GM12878 (cell line): ENCODE data around the gene DGKB. TPM values are rescaled to one million over a fixed set of nuclear protein-coding genes. Genes with fewer than 3 reads are reported as not detected.

ENCODE experiments used
- BMI1 ChIP-seq: fragments of 450-650 bp; IDR thresholded peaks from 2 replicates; pipeline ENCODE4 v1.6.1; 2016; ENCODE audit warnings: mild to moderate bottlenecking, moderate library complexity, borderline replicate concordance
- BRCA1 ChIP-seq: IDR thresholded peaks from 2 replicates; pipeline ENCODE4 v1.6.1; 2011; ENCODE audit warnings: low read depth, low read length, improper control_type of control experiment
- CTCF ChIP-seq, 3 experiments: IDR thresholded peaks in 2 of 3; conservative IDR thresholded peaks in 1 of 3; 2 replicates each; pipeline ENCODE4 v1.5.1; 2011; ENCODE audit warnings: low read depth in 3 of 3, low read length in 3 of 3, mild to moderate bottlenecking in 3 of 3, control low read depth in 2 of 3, moderate library complexity in 2 of 3, inconsistent platforms in 1 of 3, mixed read lengths in 1 of 3; ENCODE audit not compliant: control insufficient read depth in 2 of 3, insufficient read depth in 1 of 3; ENCODE audit errors: extremely low read depth in 1 of 3
- E2F8 ChIP-seq: fragments of 450-650 bp; IDR thresholded peaks from 2 replicates; pipeline ENCODE4 v1.6.1; 2018; ENCODE audit warnings: mild to moderate bottlenecking, low read depth, moderate library complexity; ENCODE audit not compliant: partially characterized antibody
- EED ChIP-seq: sonication (generic); IDR thresholded peaks from 2 replicates; pipeline ENCODE4 v1.6.1; 2016; ENCODE audit warnings: antibody characterized with exemption, low read depth
- IKZF2 ChIP-seq, 2 experiments: fragments of 450-650 bp; IDR thresholded peaks; 2 replicates each; pipeline ENCODE4 v1.6.1; 2017; ENCODE audit warnings: mild to moderate bottlenecking in 2 of 2, moderate library complexity in 2 of 2
- NBN ChIP-seq: fragments of 450-650 bp; IDR thresholded peaks from 2 replicates; pipeline ENCODE4 v1.6.1; 2016
- PRDM15 ChIP-seq: fragments of 450-650 bp; formaldehyde crosslinking; IDR thresholded peaks from 2 replicates; pipeline ENCODE4 v1.4.0; 2020; ENCODE audit warnings: mild to moderate bottlenecking, moderate library complexity
- RFX5 ChIP-seq: IDR thresholded peaks from 2 replicates; pipeline ENCODE4 v1.6.1; 2011; ENCODE audit warnings: low read depth, low read length, improper control_type of control experiment
- SKIL ChIP-seq: fragments of 450-650 bp; IDR thresholded peaks from 2 replicates; pipeline ENCODE4 v1.6.1; 2017; ENCODE audit warnings: mild to moderate bottlenecking, low read depth, inconsistent platforms; ENCODE audit not compliant: poor library complexity, severe bottlenecking
- polyA plus RNA-seq, 11 experiments: library from polyadenylated mRNA; depleted of rRNA in 4 of 11; unstranded in 6 of 11; stranded (reverse) in 5 of 11; fragments of >200 nt; fragmentation: Nextera tagmentation in 4 of 11; fragmentation: Illumina TruSeq in 1 of 11; extraction: Ambion mirVana in 4 of 11; extraction: Trizol in 1 of 11; gene quantifications; 1 replicate in 1 of 11; 2 replicates in 10 of 11; pipeline versions ENCODE4 v1.2.1 to v1.2.3, GENCODE V29; 2011 to 2016; ENCODE audit warnings: inconsistent platforms in 2 of 11, missing spikeins in 2 of 11, low read depth in 1 of 11
- total RNA-seq, 4 experiments: library from RNA; depleted of rRNA in 3 of 4; stranded (reverse); fragments of >200 nt in 3 of 4; fragmentation: Illumina TruSeq in 1 of 4; extraction: Trizol in 1 of 4; gene quantifications; 2 replicates each; pipeline versions ENCODE4 v1.2.1 to v1.2.3, GENCODE V29; 2013 to 2021
- TF ChIP-seq, protein P1 (sequence below): IDR thresholded peaks from 2 replicates; pipeline ENCODE4 v1.6.1; 2011; ENCODE audit warnings: borderline replicate concordance, low read depth, mild to moderate bottlenecking, moderate library complexity, mixed read lengths, low read length; ENCODE audit not compliant: insufficient read depth; ENCODE audit errors: extremely low read length

DGKB gene
- total and polyA plus RNA-seq, 10 of the 15 experiments (the other 5 are each of a cell fraction or from before 2014, with no cell fraction given) = 0.02 to 0.10 (median 0.04) TPM; not detected in 6

GRCh38 chr7:14854471-14854870 lies 48.1 kb downstream of the DGKB start (continued):
- TF ChIP-seq BRCA1 = no peak
- no peak for TF ChIP-seq IKZF2 (IDR thresholded peaks at IDR 0.05)
- no peak for TF ChIP-seq EED
- TF ChIP-seq PRDM15 (CRISPR knock-in tag) = no peak
- no peak for TF ChIP-seq RFX5
- TF ChIP-seq CTCF (IDR thresholded peaks at IDR 0.05 in 2 of 3, conservative IDR thresholded peaks at IDR 0.05 in 1 of 3; ENCODE audit: control insufficient read depth in 2 of 3, extremely low read depth in 1 of 3, insufficient read depth in 1 of 3, low read depth in 3 of 3, low read length in 3 of 3) = no peak
- TF ChIP-seq E2F8 = no peak
- TF ChIP-seq BMI1 = no peak
- TF ChIP-seq, protein P1, sequence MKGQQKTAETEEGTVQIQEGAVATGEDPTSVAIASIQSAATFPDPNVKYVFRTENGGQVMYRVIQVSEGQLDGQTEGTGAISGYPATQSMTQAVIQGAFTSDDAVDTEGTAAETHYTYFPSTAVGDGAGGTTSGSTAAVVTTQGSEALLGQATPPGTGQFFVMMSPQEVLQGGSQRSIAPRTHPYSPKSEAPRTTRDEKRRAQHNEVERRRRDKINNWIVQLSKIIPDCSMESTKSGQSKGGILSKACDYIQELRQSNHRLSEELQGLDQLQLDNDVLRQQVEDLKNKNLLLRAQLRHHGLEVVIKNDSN = no peak
- no peak for TF ChIP-seq SKIL
- TF ChIP-seq NBN = no peak
- TF ChIP-seq, all 136 proteins: peak for 0
